Measurements from ENCODE around the gene IL16.
A peak's percentile ranks its signal among the peaks of the same experiment; 100 is the strongest.
"Not testable (repeated sequence)": the region's sequence is repeated elsewhere in the genome, so short reads cannot be mapped to it uniquely, and the experiment has no call there.

IL16 gene

DNA sequence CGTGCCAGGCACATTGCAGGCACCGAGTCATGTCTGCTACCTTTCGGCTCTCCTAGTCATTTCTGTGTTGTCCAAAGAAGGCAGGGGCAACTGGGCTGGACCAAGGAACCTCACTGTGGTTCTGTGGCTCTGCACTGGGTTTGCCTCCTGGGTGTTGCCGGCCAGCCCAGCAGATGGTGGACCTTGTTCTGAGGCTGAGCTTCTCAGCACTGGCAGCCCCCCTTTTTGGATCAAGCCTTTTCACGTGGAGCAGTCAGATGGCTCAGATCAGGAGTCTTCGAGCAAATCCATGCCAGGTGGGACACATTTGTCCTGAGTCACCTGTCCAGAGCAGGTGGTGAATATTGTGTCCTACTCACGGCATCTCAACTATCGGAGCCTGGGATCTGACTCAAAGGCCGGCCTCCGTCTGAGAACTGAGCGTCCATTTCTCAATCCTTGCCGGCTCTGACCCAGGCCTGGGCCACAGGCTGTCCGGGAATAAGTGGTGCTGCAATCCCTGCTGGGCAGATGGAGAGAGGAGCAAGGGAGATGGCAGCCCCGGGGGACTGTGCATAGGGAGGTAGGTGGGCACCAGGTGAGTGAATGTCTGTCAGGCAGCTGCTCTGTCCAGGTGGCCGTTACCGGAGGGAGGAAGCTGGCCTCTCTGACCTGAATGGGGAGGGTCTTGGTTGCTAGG, at the start of gene IL16:
IL16 (plus strand) TSS at position 304 of the 679 bp plus-strand sequence. CDS start 28,521 bp downstream, outside the sequence.
- DNase-seq = no peak

DNA sequence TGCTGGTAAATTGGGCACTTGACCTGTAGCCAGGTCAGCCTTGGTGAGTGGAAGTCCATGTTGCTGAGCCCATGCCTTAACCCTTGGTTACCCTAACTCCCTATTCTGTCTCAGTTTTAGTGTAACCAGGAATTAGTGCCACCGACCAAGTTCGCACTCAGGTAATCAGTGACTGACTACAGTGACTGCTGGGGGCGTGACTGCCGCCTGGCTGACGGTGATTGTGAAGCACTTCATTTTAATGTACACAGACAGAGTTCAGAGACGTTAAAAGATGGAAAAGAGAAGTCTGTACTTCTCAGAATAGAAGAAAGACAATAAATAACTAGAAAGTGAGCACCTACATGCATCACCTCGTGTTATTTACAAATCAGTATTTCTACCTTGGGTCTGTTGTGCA, 45.3 kb upstream of the IL16 start:
- no peak for DNase-seq

DNA sequence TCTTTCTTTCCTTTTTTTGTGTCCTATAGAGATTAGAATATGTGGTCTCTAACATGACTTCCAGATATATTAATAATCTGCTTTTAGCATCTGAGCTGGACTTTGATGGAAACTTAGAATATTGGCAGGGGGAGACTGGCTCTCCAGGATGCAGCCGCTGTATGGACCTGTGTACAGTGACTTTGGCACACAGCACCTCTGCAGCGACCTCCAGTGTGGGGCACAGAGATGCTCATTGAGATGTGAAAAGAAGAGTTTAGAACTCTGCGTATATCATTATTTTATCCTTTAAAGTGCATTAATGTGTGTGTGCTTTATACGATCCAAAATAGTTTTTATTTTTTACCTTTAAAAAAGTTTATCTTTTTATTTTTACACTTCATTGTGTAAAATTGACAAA, 44.3 kb upstream of the IL16 start:
- DNase-seq = no peak

DNA sequence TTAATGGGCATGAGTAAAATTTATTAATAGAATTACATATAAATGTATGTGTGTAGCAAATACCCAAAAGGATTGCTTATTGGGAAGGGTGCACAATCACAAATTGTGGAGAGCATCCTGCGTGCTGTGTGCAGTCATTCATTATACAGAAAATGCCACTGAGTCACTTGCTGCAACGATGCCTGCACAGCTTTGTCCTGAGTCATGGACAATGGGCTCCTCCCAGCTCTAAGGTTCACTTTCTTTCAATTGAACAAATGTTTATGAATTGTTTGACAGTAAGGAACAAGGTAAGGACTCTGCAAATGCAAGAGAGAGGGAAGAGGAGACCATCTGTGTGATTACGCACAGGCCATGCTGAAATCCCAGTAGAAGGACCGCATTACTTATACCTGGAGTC, 43.9 kb upstream of the IL16 start:
- no peak for DNase-seq

DNA sequence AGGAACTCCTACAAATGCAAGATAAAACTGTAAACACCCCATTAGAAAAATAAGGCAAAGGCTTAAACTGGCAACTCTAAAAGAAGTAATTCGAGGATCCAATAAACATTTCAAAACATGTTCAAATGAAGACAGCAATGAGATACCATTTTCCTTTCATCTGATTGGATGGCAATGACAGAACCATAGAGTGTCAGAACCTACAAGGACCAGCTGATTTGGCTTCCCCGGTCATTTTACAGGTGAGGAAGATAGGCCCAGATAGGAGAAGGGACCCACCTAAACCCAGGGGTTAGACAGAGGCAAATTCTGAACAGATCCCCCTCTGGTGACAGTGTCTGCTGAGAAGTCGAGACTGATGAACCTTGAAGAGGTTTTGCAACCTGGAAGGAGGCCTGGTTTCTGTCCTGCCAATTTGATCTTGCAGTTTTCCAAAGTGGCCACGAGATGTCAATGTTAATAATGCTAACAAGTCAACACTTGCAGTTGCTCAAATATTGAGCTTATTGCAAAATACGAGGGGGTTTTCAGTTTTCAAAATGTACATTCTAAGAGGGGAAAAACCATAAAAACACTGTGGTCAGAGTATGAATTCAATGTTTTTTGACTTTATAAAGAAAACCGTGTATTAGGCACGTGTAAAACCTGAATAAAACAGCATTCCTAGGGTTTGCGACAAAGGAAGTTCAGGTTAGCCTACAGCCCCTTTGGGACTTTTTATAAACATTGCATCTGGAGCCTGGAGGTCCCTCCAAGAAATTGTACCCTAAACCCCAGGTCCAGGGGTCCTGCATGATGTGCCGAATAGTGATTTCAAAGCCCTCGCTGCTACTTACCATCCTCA, 41.1 kb upstream of the IL16 start:
- DNase-seq = no peak

DNA sequence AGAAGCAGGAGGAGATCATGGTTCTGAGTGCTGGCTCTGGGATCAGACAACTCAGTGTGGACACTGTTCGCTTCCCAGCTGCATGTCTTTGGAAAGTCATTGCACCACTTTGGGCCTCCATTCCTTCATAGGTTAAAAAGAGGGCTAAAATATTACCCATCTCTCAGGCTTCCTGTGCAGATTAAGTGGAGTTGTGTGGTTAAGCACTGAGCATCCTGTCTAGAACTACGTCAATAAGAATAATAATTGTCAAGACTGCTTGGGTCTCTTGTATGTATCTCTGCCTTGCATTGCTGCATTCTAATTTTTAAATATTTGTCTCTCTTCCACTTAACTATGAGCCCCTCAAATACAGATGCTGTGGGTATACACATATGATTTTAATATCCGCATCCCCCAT, 40.4 kb upstream of the IL16 start:
- DNase-seq = no peak

DNA sequence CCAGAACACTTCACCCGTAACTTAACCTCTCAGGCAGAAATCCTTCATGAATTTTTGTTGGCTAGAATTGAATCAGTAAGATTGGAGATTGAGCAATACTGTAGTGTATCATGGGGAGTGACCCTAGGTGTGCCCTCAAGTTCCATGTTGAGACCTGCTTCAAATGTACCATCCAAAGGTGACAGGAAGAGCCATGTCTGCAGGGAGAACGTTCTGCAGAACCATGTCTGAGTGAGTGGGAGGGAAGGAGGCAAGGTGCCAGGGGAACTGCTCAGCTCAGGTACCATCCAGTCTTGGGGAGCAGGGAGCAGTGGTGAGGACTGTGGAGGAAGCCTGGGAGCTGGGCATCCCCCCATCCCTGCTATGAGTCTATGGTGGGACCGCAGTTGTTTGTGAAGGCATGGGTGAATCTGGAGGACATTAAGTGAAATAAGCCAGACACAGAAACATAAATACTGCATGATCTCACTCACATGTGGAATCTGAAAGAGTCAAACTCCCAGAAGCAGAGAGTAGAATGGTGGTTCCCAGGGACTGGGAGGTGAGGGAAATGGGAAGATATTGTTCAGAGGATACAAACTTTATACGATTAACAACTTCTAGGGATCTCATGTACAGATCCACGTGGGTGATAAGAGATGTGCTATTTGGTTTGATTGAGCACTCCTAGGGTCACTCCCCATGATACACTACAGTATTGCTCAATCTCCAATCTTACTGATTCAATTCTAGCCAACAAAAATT, 39.3 kb upstream of the IL16 start:
- no peak for DNase-seq

DNA sequence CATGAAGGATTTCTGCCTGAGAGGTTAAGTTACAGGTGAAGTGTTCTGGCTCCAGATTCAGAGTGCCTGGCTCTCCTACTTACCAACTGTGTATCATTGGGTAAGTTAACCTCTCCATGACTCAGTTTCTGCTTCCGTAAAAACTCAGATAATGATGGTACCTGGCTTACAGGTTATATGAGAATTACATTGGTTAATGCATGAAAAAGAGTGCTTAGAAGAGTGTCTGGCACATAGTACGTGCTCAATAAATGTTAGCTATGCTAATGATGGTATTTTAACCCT, 38.8 kb upstream of the IL16 start:
- DNase-seq = no peak

DNA sequence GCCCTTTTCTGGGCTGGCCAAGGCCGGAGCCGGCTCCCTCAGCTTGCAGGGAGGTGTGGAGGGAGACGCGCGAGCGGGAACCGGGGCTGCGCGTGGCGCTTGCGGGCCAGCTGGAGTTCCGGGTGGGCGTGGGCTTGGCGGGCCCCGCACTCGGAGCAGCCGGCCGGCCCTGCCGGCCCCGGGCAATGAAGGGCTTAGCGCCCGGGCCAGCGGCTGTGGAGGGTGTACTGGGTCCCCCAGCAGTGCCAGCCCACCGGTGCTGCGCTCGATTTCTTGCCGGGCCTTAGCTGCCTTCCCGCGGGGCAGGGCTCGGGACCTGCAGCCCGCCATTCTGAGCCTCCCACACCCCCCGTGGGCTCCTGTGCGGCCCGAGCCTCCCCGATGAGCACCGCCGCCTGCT, 38.1 kb upstream of the IL16 start:
- DNase-seq = not testable (repeated sequence)

DNA sequence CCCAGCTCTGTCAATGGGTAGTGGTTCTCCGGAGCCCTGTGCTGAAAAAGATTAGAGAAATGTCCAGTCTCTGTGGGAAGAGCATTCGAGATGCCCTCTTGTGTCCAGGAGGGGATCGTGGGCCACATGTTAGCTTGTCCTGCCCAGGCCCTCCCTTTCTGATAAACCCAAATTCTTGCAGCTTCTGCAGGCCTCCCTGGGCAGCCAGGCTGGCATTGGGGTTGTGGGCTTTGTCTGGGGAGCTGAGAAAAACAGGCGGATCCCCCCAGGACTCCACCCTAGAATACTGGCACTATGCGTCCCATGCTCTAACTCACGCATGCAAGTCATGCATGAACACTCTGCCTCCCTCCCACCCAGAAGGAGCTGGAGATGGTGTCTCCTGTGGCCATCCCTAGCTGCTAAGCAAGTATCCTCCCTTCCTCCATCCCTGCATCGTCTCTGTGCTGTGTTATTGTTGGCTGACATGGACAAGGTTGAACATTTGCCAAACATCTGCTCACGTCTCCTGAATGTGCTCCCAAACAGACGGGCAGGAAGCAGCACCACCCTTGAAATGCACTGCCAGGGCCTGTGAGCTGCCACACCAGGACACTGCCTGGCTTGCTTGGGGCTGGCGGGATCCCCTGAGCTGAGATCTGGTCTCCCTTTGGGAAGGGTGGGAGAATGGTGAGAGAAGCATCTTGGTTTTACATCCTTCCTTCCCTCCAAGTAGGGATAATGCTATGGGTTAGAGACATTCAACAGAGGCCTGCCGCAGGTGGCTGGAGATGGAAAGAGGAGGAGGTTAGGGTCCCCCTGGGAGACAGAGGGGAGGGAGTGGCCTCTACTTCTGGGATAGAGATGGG, 36.1 kb upstream of the IL16 start:
- no peak for DNase-seq

DNA sequence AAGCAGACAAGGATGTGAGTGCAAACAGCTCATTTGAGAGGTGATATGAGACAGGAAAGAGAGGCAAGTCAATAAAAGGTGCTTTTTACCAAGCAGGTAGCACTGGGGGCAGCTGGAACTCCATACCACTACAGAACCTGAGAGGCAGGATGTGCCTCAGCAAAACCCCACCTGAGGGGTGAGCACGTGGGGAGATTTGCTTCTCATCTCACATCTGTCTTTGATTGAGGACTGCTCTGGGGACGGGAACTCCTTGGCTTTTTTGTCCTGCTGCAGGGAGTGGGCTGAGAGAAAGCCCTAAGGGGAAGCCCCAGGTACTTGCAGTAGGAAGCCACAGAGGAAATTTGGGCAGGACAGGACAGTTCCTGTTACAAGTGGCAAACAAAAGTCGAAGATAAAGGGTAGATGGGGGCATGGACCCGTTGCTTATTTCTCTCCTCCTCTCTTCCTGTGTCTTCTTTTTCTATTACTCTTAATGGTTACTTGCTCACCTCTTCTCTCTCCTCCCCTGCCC, 35.5 kb upstream of the IL16 start:
- peak; percentile 16 for DNase-seq

DNA sequence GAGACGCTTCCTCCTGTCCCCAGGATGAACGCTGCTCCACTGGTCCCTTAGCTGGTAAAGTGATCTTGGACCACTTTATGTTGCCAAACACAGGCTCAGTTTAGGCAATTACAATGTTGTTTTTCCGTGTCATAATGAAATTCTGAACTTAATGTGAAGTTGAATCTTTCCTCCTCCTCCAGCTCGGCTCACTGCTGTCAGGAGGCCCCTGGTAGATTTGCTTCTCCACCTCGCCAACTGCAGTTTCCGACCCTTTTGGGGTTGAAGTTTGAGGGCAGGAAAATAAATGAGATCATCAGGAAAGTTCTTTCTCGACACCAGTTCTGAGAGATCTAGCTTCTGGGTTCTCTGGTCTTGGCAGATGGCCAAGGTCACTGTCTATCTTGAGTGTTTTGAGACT, 34.8 kb upstream of the IL16 start:
- DNase-seq = peak; percentile 37

DNA sequence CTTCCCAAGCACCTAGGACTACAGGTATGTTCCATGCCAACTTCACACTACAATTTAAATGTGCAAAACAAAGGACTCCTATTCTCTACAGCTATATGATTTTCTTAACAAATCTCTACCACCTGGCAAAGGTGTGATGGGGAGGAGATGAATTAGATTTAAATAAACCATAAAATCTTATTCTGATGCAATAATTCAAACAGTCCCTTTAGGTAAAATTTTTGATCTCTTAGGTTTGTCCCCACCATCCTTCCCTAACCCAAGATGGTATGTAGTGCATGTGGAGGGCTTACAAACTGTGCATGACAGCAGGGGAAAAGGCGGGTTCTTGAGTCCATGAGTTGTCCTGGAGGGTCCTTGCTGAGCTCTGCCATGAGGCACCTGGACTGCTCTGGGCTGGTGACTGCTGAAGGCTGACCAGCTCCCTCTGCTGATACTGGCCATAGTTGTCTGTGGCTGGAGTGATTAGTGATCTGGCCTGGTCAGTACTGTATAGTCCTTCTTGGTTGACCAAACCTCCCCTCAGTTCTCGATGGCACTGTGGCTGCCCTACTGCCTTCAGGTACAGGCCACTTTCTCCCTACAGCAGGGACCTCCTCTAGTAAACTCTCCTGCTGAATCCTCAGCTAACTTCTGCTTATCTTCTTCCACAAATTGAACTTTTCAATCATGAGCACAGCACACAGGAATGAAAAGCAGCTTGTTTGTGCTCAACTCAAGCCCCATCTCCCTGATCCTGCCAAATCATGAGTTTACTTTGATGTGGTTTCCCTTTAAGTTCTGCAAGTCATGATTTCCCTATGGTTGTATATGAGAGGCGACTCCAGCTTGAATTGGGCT, 32.5 kb upstream of the IL16 start:
- DNase-seq = no peak

DNA sequence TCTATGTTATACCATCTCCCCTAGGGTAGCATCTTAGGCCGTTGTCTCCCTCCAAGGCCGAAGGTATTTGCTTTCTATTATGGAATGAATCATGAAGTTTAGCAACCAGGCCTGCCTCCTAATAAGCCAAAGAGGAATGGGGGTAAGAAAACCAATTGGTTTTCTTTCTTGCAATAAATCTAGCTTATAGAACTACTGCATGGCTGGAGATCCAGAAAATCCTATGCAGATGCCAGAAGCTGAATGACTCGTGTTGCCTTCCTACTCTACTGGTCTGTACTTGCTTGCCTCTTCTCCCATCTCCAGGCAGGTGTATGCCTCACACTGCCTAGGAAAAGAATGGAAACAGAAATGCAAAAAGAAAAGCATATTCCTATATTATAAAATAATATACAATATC, 31.1 kb upstream of the IL16 start:
- no peak for DNase-seq

DNA sequence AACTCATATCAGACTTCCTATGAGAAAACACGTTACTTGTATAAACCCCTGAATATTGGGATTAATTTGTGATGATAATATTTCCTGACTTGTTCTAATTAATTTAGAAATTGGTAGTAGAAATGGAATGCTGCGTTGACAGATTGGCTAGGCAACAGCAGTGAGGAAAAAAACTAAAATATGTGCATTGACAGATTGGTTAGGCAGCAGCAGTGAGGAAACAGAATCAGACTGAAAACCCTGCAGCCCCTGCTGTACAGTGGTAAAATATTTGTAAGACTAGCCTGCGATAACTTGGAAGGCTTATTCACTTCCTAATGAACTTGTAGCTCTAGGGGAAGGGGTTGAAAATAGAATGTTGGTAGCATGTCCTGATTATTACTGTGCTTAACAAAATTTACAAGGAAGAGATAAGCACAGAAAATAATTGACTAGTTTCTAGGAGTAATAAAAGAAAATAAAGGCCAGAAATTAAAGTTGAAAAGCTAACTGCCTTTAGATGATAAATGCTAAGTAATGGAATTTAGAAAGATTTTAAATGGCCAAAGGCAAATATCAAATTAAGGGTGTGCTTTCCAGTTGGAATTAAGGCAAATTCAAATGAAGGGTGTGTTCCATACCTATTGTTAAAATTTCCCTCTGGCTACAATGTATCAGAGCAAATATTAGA, 29.9 kb upstream of the IL16 start:
- DNase-seq = no peak

DNA sequence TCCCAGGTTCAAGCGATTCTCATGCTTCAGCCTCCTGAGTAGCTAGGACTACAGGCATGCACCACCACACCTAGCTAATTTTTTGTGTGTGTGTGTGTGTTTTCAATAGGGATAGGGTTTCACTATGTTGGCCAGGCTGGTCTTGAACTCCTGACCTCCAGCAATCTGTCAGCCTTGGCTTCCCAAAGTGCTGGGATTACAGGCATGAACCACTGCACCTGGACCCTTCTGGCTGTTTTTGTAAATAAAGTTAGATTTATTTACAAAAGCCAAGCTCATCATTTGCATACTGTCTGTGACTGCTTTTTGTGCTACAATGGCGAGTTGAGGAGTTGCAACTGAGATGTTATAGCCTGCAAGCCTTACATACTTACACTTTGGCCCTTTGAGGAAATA, 28.6 kb upstream of the IL16 start:
- no peak for DNase-seq

DNA sequence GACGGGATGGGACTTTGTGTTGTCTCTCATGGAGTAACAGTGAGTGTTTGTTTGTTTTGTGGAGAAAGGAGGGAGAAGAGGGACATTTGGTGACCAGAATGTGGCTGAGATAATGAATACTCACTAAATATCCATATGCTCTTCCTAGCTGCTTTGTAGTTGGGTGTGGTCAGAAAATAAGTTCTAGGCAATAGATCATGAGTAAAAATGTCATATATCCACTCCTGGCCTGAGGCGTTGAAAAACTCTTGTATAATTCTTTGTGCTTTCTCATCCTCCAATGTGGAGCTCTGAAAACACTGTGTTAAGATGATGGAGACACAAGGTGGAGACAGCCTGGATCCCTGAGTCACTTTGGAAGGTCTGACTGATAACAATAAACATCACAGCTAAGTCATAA, 28.0 kb upstream of the IL16 start:
- DNase-seq = no peak

DNA sequence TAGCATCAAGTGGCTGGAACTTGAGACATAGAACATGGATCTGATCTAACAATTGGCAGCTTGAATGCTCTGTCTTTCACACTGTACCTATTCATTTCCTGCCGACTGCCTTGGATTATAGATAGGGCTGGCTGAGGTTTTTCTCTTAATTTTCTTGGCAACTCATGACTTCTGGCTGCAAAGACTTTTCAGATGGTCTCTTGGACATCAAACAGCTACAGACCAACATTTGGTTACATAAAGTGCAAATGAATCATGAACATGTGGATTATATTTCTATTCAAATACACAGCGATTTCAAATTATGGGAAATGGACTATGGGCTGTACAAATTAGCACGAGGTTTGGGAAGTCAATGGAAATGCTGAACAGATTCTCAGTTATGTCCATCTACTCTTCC, 26.2 kb upstream of the IL16 start:
- DNase-seq = no peak

DNA sequence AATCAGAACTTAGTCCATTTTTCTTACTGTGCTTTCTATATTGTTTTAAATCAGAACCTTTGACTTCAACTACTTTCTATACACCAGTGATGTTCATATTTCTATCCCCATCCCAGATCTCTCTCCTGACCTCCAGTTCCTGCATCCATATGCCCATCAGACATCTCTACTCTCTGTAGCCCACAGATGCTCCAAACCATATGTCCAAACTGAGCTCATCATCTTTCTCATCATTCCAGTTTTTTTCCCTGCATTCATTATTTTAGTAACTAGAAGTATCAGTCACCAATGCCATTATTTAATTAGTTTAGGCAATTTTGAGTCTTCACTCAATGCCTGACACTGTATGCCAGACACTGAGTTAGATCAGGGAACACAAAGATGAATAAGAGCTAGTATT, 25.4 kb upstream of the IL16 start:
- DNase-seq = no peak

DNA sequence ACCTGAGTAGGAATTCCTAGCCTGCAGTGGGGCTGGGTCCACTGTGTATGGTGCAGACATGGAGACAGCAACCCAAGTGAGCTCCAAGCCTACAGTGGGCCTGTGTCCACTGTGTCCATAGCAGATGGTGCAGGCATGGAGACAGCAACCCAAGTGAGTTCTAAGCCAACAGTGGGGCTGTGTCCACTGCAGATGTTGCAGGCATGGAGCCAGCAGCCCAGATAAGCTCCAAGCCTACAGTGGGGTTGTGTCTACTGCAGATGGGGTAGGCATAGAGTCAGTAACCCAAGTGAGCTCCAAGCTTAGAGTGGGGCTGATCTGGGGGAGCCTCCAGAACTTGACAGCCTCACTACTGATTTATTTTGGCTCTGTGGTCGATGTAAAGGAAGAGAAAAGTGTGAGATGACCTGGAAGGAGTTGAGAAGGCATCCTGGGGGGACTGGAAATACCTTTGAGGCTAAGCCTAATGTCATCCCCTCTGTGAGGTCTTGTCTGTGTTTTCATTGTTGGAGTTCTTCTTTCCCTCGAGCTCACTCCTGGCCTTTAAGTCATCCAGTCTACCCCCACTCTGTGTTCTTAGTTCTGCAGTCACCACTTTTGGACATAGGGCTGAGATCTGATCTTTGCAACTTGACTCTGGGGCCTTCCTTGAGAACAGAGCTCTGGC, 22.4 kb upstream of the IL16 start:
- DNase-seq = no peak

DNA sequence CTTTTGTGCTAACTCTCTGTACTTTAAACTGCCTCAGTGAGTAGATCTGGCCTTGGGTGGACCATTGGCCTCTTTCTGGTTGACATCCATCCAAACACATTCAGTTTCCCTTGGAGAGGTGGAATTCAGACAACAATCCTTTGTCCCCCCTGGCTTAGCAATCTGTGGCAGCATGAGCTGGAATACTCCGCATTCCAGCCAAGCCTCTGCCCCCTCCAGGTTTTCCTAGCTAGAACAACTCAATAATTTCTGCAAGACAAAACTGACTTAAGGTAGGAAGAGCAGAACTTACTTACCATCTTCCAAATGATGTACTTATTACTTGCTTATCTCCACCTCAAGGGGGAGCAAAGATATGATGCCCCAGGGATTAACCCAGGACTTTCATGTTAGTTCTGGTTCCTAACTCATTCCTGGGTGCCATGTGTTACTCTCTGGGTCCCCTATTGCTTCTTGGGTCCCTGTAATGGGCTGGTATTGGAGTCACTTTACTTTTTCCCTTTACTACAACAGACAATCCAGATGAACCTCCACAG, 21.8 kb upstream of the IL16 start:
- DNase-seq = no peak
